ENCODE measurements around the gene RTF1.
A peak's percentile ranks its signal among the peaks of the same experiment; 100 is the strongest.

The RTF1 gene

GRCh38 chr15:41493205-41493901, 76.5 kb downstream of the RTF1 start, which contains the start of gene ITPKA:
ITPKA (plus strand) TSS chr15:41493874; CDS start chr15:41493928, 54 bp downstream.
- DNase-seq (ENCODE audit: low read depth): peak; percentile 75
- TF ChIP-seq CTCF (conservative IDR thresholded peaks at IDR 0.05; ENCODE audit: control insufficient read depth, insufficient read depth, low read depth, low read length): no peak
- H3K4me3 ChIP-seq (ENCODE audit: control insufficient read depth, low read depth, low read length): peak within 1 kb of the TSS; percentile 48

- peak overlapping the region; percentile 42 for H3K4me3 ChIP-seq (ENCODE audit: control insufficient read depth, low read depth, low read length)
- TF ChIP-seq CTCF (conservative IDR thresholded peaks at IDR 0.05; ENCODE audit: control insufficient read depth, insufficient read depth, low read depth, low read length): no peak
- no peak for DNase-seq (ENCODE audit: low read depth)
These were observed 77.0 kb downstream of the RTF1 start for GRCh38 chr15:41493902-41494189.

- no peak for TF ChIP-seq CTCF (conservative IDR thresholded peaks at IDR 0.05; ENCODE audit: control insufficient read depth, insufficient read depth, low read depth, low read length)
- H3K4me3 ChIP-seq (ENCODE audit: control insufficient read depth, low read depth, low read length): peak overlapping the region; percentile 42
- no peak for DNase-seq (ENCODE audit: low read depth)
These were observed 77.5 kb downstream of the RTF1 start for GRCh38 chr15:41494190-41494921.

GRCh38 chr15:41494922-41495735, 78.2 kb downstream of the RTF1 start:
- no peak for DNase-seq (ENCODE audit: low read depth)
- TF ChIP-seq CTCF (conservative IDR thresholded peaks at IDR 0.05; ENCODE audit: control insufficient read depth, insufficient read depth, low read depth, low read length): no peak
- H3K4me3 ChIP-seq (ENCODE audit: control insufficient read depth, low read depth, low read length): peak overlapping the region; percentile 42

GRCh38 chr15:41495736-41496599, 79.1 kb downstream of the RTF1 start:
- no peak for DNase-seq (ENCODE audit: low read depth)
- TF ChIP-seq CTCF (conservative IDR thresholded peaks at IDR 0.05; ENCODE audit: control insufficient read depth, insufficient read depth, low read depth, low read length): no peak
- no peak overlapping the region for H3K4me3 ChIP-seq (ENCODE audit: control insufficient read depth, low read depth, low read length)

GRCh38 chr15:41498657-41499056, 81.8 kb downstream of the RTF1 start:
- no peak for TF ChIP-seq CTCF (conservative IDR thresholded peaks at IDR 0.05; ENCODE audit: control insufficient read depth, insufficient read depth, low read depth, low read length)
- no peak overlapping the region for H3K4me3 ChIP-seq (ENCODE audit: control insufficient read depth, low read depth, low read length)
- DNase-seq (ENCODE audit: low read depth): no peak
